Measurements from ENCODE around the gene KRT31. TPM values are rescaled to one million over a fixed set of nuclear protein-coding genes. Genes with fewer than 3 reads are reported as not detected.
"Not testable (repeated sequence)": the region's sequence is repeated elsewhere in the genome, so short reads cannot be mapped to it uniquely, and the experiment has no call there.

KRT31 gene
- total RNA-seq, 1 donor: not detected

DNA sequence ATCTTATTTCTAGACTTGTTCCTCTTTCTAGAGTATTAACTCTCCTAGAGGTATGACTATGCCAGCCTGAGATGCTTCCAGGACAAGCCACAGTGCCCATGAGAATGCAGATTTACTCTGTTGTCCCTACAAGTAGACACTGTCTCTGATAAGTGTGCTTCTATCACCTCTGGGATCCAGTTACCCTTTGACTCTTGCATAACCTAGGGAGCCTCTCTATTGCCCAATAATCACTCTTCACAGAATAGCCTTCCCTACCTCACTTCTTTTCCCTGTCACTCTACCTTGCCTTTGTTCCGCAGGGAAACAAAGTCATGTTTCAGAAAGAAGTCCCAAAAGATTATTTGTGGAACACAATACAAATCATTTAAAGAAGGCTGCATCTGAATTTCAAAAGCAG lies 13.7 kb downstream of the KRT31 start:
- H3K4me1 ChIP-seq (ENCODE audit: insufficient read depth, low read length): peaks cover 42% of the 10 kb centered on the region
- no peak overlapping the region for H3K4me2 ChIP-seq (ENCODE audit: insufficient read depth, low read length)
- no peaks in the 10 kb centered on the region for H3K27me3 ChIP-seq (ENCODE audit: insufficient read depth, low read length)
- peak overlapping the region; percentile 97 for H3K27ac ChIP-seq (ENCODE audit: low read depth, low read length)
- H3K79me2 ChIP-seq (ENCODE audit: insufficient read depth, low read length): no peaks in the 10 kb centered on the region
- H4K20me1 ChIP-seq (ENCODE audit: insufficient read depth, low read length): no peaks in the 10 kb centered on the region
- no peak for TF ChIP-seq CTCF (IDR thresholded peaks at IDR 0.05; ENCODE audit: extremely low read depth, low read depth, low read length)
- H3K4me3 ChIP-seq (ENCODE audit: insufficient read depth, low read length): no peak overlapping the region
- DNase-seq (ENCODE audit: insufficient read length, low spot score, missing footprints): no peak
- H2AFZ ChIP-seq (ENCODE audit: low read length): no peak overlapping the region
- H3K9me3 ChIP-seq (ENCODE audit: low read depth, low read length): no peaks in the 10 kb centered on the region
- H3K36me3 ChIP-seq (ENCODE audit: insufficient read depth, low read length): peaks cover 4% of the 10 kb centered on the region

DNA sequence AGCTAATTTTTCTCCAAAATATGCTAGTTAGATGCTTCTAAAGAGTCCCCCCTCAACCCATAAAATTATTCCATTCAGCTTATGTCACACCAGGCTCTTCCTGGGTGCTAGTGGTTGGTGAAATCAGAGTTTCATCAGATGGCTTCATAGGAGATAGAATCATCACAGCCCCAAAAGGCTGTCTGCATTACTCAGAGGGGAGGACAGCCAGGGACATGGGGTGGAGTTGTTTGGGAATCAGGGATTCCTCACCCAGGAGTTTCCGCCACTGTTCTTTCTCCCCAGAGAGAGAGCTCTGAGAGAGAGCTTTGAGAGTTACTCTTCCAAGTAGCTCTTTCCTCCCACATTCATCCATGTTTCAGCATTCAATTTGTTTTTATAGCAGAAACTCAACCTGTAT lies 15.0 kb downstream of the KRT31 start:
- no peak for TF ChIP-seq CTCF (IDR thresholded peaks at IDR 0.05; ENCODE audit: extremely low read depth, low read depth, low read length)
- no peaks in the 10 kb centered on the region for H3K79me2 ChIP-seq (ENCODE audit: insufficient read depth, low read length)
- H3K27me3 ChIP-seq (ENCODE audit: insufficient read depth, low read length): no peaks in the 10 kb centered on the region
- peaks cover 12% of the 10 kb centered on the region for H3K36me3 ChIP-seq (ENCODE audit: insufficient read depth, low read length)
- DNase-seq (ENCODE audit: insufficient read length, low spot score, missing footprints): peak; percentile 89
- peak overlapping the region; percentile 54 for H3K4me2 ChIP-seq (ENCODE audit: insufficient read depth, low read length)
- H3K9me3 ChIP-seq (ENCODE audit: low read depth, low read length): no peaks in the 10 kb centered on the region
- no peaks in the 10 kb centered on the region for H4K20me1 ChIP-seq (ENCODE audit: insufficient read depth, low read length)
- peak overlapping the region; percentile 97 for H3K27ac ChIP-seq (ENCODE audit: low read depth, low read length)
- no peak overlapping the region for H3K4me3 ChIP-seq (ENCODE audit: insufficient read depth, low read length)
- H3K4me1 ChIP-seq (ENCODE audit: insufficient read depth, low read length): peaks cover 48% of the 10 kb centered on the region
- peak overlapping the region; percentile 42 for H2AFZ ChIP-seq (ENCODE audit: low read length)

DNA sequence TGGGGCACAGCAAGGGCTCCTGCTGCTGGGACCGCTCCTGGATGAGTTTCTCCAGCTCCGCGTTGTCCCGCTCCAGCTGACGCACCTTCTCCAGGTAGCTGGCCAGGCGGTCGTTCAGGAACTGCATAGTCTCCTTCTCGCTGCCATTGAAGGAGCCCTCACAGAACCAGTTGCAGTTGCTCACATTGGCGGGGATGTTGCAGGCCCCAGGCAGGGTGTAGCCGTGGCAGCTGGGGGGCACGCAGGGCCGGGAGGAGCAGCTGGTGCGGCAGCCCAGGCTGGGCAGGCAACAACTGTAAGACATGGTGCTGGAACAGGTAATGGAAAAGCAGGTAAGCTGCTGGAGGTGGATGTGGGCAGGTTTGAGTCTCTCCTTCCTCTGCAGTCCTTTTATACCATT lies 15.5 kb downstream of the KRT31 start, which contains the start of gene KRT34:
Gene KRT34 (minus strand): TSS at position 364 of the 400 bp plus-strand sequence. CDS start 60 bp downstream, at position 304.
- H3K36me3 ChIP-seq (ENCODE audit: insufficient read depth, low read length): peaks cover 12% of the 10 kb centered on the region
- H3K4me1 ChIP-seq (ENCODE audit: insufficient read depth, low read length): peaks cover 53% of the 10 kb centered on the region
- not testable (repeated sequence) for DNase-seq (ENCODE audit: insufficient read length, low spot score, missing footprints); H3K79me2 ChIP-seq (ENCODE audit: insufficient read depth, low read length); H4K20me1 ChIP-seq (ENCODE audit: insufficient read depth, low read length); H3K9me3 ChIP-seq (ENCODE audit: low read depth, low read length); H3K27me3 ChIP-seq (ENCODE audit: insufficient read depth, low read length); H3K4me3 ChIP-seq (ENCODE audit: insufficient read depth, low read length)
- H3K4me2 ChIP-seq (ENCODE audit: insufficient read depth, low read length): peak within 1 kb of the TSS; percentile 54
- H3K27ac ChIP-seq (ENCODE audit: low read depth, low read length): peak within 1 kb of the TSS; percentile 97
- peak within 1 kb of the TSS; percentile 42 for H2AFZ ChIP-seq (ENCODE audit: low read length)

DNA sequence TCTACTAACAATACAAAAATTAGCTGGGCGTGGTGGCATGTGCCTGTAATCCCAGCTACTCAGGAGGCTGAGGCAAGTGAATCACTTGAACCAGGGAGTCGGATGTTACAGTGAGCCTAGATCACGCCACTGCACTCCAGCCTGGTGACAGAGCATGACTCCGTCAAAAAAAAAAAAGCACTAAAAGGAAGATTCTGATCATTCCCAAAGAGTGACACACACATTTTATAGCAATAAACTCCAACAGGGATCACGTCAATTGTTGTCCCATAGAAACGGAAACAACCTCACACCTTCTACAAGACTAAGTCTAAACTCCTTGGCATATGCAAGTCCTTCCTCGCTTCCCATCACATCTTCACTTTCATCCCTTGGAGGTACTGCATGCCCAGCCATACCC lies 17.3 kb downstream of the KRT31 start:
- peak overlapping the region; percentile 22 for H3K4me3 ChIP-seq (ENCODE audit: insufficient read depth, low read length)
- not testable (repeated sequence) for H4K20me1 ChIP-seq (ENCODE audit: insufficient read depth, low read length); H2AFZ ChIP-seq (ENCODE audit: low read length); H3K27me3 ChIP-seq (ENCODE audit: insufficient read depth, low read length); H3K79me2 ChIP-seq (ENCODE audit: insufficient read depth, low read length); H3K9me3 ChIP-seq (ENCODE audit: low read depth, low read length); DNase-seq (ENCODE audit: insufficient read length, low spot score, missing footprints)
- H3K27ac ChIP-seq (ENCODE audit: low read depth, low read length): peak overlapping the region; percentile 97
- H3K36me3 ChIP-seq (ENCODE audit: insufficient read depth, low read length): peaks cover 12% of the 10 kb centered on the region
- peaks cover 55% of the 10 kb centered on the region for H3K4me1 ChIP-seq (ENCODE audit: insufficient read depth, low read length)
- peak overlapping the region; percentile 49 for H3K4me2 ChIP-seq (ENCODE audit: insufficient read depth, low read length)

DNA sequence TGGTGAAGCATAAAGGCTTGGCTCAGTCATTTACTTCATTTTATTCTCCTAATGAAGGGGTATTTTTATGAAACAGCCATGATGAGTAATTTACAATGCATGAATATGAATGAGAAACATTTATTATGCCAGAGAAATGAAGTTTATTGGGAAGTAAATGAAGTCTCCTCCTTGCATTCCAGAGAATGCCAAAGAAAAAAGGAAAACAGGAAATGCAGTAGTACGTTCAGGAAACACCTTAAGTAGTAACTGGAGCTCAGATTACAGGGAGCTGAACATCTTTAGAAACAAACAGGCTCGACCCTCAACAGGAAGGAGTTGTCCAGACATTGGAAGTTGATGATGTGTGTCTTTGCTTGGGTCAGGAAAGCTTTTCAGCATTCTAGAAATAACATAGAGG lies 19.9 kb downstream of the KRT31 start:
- Histone ChIP-seq H2AFZ (ENCODE audit: low read length) (peak overlapping the region; percentile 34), H3K4me1 (ENCODE audit: insufficient read depth, low read length) (peaks cover 44% of the 10 kb centered on the region), H3K79me2 (ENCODE audit: insufficient read depth, low read length) (no peaks in the 10 kb centered on the region), H3K27ac (ENCODE audit: low read depth, low read length) (peak overlapping the region; percentile 73), H3K36me3 (ENCODE audit: insufficient read depth, low read length) (peaks cover 12% of the 10 kb centered on the region), H3K4me2 (ENCODE audit: insufficient read depth, low read length) (no peak overlapping the region), H3K4me3 (ENCODE audit: insufficient read depth, low read length) (no peak overlapping the region), H4K20me1 (ENCODE audit: insufficient read depth, low read length) (no peaks in the 10 kb centered on the region), H3K9me3 (ENCODE audit: low read depth, low read length) (no peaks in the 10 kb centered on the region), H3K27me3 (ENCODE audit: insufficient read depth, low read length) (no peaks in the 10 kb centered on the region)
- no peak for TF ChIP-seq CTCF (IDR thresholded peaks at IDR 0.05; ENCODE audit: extremely low read depth, low read depth, low read length)
- no peak for DNase-seq (ENCODE audit: insufficient read length, low spot score, missing footprints)
